Measurements from ENCODE around the gene WNT3A. TPM values are rescaled to one million over a fixed set of nuclear protein-coding genes. Genes with fewer than 3 reads are reported as not detected.

Gene WNT3A
- polyA plus RNA-seq, 1 donor, result not detected

DNA sequence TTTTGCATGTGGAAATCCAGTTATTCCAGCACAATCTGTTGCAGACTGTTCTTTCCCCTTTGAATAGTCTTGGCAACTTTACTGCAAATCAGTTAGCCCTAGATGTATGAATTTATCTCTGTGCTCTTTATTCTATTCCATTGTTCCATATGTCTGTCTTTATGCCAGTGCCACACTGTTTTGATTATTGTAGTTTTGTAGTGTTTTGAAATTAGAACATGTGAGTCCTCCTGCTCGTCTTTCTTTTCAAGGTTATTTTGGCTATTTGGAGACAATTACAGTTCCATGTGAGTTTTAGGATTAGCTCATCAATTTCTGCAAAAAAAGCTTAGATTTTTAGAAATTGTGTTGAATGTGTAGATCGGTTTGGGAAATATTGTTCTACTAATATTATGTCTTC lies 26.6 kb downstream of the WNT3A start:
- no peak for DNase-seq

DNA sequence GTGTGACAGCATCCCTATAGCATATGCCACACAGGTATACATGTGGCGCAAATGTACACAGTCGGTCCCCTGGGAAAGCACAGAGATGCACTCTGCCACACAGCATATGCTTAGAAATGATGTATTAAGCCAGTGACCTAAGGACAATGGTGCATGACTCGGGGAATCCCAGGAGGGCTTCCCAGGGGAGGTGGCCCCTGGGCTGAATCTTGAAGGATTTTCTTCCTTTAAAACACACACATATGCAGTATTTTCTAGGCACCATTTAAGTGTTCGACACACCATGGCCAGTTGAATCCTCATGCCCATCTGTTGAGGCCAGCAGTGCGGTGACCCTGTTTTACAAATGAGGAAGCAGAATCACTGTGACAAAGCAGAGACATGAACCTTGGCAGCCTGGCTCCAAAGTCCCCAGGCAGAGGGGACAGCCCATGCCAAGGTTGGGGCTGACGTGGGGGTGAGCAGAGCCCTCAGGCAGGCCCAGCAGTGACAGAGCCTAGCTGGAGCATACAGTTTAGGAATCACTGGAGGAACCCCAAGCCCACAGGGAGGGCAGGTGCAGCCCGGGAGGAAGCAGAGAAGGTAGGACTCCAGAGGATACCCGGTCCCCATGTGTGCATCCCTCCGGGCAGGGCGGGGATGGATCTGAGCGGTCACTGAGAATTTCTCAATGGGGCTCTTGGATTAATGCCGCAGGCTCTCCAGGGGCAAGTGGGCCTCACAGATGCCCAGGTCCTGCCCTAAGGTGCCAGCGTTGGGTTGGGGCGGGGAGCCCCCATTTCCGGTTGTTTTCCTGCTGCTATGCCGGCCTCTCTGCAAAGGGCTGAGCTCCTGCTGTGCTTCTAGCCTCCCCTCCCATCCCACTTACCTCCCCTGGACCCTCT lies 28.4 kb downstream of the WNT3A start:
- no peak for DNase-seq

DNA sequence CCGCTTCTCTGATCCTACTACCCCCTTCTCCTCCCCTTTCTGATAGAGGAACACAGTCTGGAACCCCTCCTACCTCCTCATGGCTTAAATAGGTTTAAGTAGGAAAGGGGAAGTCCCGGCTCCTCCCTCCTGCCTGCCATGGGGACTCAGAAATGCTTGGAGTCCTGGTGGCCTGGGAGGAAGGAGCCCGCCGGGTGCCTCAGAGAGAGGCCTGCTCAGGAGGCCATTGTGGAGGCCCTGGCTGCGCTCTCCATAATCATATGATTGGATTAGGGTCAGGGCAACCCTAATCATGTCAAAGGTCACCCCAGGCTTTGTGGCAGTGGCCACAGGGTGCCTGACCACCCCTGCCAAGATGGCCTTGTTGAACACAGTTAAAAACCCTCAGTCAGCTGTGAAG lies 29.0 kb downstream of the WNT3A start:
- no peak for DNase-seq

DNA sequence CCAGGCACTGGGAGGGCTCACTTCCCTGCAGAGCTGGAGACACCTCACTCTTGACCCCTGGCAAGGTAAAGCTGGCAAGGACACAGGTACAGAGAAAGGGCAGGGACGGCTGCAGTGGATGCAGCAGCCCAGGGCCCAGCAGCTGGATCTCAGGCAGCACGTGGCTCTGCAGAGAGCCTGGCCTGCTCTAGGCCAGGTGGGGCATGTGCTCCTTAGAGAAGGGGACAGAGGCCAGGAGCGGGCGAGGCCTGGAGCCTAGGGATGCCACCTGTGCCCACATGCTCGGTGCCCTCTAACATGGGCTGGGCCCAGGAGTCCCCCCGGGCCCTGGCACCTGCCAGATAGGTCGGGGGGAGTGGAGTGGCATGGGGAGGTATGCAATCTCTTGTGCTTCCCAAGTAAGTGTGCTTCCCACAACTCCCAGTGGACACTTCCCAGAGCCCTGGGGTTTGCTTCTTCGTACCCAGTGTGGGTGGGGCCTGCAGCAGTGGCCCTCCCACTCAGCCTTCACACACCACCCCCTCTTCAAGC lies 30.0 kb downstream of the WNT3A start:
- DNase-seq, result no peak

DNA sequence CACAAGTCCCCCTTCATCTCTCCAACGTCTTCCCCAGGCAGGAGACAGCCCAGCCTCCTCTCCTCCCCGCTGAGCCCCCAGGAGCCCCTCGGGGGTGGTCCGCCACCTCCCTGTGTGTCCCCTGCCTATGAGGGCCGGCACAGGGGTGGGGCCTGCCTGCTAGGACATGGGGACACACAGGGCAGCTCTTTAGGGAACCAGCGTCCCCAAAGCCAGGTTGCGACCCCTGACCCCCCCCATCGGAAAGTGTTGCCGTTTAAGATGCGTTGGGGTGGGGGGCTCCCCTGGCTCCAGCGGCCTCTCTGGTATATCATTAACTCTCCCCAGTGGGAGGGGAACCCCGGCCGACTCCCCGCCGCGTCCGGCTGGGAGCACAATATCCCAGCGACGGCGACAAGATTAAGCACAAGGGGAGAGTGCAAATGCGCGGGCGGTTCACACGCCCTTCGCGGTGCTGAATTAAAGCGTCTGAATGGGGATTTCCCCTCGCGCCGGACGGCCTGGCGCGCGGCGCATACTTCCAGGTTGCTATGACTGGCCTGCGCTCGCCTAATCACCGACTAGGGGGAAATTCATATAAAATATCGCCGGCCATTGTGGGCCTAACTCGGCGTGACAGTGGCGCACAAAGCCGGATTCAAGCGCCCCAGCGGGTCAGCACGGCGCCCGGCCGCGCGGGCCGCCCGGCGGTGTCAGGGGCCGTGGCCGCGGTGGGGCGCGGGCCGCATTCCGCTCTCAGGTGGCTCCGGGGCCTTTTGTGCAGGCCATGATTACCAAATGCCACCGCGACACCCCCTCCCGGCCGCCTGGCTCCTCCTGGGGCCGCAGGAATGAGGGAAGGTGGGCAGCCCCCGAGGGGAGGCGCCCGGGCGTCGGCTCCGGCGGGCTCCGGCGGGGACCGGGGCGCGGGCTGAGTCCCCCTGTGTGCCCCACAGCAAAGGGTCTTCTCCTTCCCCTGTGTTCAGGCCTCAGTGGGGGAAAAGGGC lies 30.9 kb downstream of the WNT3A start:
- DNase-seq, result peak; percentile 37

DNA sequence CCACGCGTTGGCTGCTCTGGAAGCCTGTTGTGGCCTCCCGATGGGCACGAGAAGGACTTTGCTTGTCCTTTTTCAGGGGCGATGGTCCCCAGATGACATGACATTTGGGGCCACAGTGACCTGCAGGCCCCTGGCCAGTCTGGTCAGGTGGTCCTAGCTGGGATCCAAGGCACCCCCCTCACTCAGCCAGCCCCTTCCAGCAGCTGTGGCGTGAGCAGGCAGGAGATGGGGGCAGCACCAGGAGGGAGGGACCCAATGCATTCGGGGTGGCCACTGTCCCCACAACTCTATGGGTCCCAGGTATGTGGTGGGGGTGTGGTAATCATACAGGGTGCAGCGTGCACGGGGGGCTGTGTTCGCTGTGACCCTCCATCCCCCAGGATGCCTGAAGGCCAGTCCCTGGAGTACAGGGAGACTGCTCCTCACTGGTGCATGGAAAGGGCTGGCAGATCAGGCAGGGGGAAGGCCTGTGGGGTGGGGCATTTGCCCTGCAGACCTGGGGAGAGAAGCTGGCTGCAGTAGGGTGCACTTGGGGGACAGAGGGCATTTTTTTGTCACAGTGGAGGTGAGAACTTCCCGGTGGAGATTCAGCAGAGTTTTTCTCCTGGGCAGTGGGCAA lies 31.7 kb downstream of the WNT3A start:
- no peak for DNase-seq

DNA sequence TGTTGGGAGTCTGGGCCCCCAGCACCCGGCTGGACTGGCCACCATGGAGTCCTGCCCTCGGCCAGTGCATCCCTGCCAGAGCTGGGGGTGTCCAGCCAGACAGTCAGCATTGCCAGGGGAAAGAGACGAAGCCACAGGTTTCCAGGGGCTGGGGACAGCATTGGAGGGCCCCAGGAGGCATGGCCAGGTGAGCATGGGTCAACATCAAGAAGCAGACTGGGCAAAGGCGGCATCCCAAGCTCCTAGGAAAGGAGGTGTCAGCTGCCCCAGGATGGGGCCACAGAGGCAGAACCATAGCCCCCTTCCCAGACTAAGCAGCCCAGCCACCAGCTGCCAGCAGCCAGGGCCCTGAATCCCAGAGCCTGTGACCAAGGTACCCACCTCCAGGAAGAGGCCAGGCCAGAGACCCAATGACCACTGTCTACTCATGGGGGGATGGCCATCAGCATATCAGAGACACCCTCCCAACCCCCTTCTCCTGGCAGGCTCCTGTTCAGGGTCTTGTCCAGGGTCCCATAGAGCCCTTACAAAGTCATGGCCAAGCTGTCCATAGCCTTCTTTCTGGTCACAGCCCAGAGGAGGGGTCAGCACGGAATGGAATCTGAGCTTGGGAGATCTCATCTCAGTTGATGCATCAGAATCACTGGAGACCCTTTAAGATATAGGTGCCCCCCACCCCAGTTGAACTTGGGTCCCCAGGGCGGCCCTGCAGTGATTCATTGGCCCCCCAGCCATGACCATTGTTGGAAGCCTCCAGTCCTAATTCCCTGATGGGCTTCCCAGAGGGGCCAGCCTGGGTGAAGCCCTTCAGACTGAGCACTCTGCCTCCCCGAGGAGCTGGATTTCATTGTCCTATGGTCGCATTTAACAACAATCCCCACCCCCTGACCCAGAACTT lies 32.5 kb downstream of the WNT3A start:
- no peak for DNase-seq

DNA sequence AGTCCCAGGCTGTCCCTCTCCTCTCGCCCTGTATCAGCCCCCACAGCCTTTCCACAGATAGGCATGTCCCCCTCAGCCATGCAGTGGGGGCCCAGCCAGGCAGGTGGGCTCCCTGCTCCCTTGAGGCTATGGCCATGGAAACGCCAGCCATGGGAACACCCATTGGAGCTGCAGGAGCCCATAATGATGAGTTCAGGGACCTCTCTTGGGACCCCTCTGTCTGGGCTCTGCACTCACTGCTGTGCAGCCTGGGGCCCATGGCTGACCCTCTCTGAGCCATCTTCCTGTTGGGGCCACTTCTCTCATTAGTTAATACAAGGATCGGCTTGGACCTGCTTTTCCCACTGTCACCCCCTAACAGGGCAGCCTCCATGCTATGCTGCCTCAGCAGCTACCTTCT lies 33.2 kb downstream of the WNT3A start:
- no peak for DNase-seq

DNA sequence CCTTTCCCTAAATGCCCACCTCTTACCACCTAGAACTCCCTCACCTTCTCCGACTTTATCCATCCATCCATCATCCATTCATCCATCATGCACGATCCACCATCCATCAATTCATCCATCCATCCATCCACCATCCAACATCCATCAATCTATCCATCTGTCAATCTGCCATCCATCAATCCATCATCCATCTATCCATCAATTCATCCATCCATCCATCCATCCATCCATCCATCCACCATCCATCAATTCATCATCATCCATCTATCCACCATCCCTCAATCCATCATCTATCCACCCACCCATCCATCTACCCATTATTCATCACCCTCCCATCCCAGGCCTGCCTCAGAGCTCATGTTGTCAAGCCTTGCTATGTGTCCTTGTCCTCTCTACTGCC lies 34.5 kb downstream of the WNT3A start:
- no peak for DNase-seq

DNA sequence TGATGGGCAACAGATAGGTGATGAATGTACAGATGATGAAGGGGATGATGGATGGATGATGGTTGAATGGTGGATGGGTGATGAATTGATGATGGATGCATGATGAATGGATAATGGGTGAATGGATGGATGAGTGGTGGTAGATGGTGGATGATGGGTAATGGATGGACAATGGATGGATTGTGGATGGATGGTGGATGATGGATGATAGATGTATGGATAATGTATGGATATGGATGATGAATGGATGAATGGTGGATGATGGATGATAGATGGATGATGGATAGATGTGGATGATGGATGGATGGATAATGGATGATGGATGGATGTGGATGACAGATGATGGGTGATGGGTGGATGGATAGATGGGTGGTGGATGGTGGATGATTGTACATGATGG lies 35.7 kb downstream of the WNT3A start:
- DNase-seq, result no peak

DNA sequence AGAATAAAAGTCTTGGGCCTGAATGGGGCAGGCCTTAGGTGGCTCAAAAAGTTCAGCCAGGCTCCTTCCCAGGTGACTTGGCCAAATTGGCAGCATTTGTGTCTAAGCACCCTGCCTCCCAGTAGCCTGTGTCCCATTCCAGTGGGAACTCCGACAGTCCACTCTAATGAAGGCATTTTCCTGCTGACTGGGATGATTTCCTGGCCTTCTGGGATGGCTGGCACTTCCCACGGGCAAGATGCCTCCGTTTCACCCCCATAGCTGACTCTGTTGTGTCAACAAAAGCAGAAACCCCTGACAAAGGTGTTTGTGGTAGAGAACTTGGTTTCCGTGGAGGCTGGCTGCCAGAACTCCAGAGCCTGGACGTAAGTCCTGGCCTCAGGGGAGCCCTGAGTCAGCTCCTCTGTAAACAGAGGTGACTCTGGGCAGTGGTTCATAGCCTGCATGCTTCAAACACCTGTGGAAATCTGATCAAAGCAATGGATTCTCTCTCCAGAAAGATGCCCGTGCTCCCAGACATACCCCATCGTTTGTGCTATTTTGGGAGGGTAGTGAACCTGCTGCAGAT lies 36.6 kb downstream of the WNT3A start:
- DNase-seq, result no peak

DNA sequence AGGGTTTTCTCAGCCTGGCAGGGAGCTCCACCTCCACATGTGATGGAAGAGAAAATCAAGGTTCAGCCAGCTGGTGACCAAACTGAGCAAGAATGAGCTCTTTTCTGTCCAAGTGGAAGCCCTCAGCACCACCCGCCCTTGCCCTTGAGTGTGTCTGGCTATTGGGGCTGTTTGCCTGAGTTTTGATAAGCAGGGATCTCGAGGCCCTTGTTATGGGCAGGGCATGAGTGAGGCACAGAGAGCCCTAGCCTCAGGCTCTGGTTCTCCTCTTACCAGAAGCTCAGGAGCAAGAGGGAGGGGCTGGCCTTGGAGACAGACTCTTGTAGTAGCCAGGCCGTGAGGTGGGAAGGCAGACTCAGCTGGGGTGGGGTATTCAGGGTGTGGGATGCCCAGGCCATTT lies 38.2 kb downstream of the WNT3A start:
- no peak for DNase-seq

DNA sequence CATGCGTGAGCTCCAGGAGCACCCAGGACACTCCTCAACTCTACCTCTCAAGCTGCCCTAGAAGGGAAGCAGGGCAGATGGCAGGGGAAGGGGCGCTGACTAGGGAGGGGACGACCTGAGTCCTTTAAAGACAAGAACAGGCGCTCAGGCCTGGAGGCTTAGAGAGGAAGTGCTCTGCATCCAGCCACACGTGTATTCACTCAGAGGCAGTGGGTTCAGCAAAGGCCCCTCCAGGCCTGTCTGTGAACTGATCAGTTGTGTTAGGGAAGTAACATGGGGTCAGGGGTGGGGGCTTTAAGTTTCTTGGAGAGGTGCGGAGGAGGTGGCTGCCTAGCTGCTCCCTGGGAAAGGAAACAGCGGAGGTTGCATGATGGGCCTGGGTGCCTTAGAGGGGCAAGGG lies 38.6 kb downstream of the WNT3A start:
- no peak for DNase-seq

DNA sequence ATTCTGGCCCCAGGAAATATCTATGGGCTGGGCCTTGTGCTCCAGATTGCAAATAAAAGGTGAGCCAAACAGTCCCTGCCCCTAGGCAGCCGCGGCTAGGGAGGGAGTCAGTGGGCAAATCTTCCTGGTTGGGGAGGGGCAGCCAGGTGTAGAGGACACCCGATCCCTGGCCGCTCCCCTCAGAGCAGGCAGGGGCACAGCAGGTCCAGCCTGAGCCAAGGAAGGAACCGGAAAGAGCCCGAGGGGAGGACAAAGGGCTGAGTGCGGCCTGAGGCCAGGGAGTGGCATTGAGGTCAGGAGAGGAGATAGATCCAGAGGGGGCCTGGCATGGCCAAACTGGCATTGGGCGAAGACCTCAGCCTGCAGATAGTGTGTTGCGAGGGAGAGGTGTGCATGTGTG lies 39.1 kb downstream of the WNT3A start:
- no peak for DNase-seq

DNA sequence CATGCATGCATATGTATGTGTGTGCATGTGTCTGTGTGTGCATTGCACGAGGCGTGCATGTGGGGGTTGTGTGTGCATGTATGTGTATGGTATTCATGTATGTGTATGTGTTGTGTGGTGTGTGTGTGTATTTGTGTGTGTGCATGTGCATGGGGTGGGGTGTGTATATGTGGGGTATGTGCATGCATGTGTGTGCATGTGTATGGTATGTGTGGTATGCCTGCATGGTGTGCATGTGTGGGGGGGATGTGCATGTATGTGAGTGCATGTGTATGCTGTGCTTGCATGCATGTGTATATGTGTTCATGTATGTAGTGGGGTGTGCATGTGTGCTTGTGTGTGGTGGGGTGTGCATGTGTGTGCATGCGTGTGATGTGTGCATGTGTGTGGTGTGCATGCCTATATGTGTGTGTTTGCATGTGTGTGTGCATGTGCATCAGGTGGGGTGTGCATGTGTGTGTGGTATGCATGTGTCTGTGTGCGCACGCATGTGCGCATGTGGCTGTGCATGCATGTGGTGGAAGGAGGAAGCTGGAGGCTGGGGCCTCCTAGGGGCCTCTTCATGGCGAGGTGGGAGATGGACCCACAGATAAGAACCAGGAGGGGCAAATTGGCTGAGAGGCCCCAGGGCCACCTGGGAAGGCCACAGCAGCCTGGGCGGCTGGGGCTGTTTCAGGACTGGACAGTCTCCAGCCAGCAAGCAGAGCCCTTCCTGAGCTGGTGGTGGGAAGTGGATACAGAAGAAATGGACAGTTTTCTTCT lies 39.8 kb downstream of the WNT3A start:
- no peak for DNase-seq

DNA sequence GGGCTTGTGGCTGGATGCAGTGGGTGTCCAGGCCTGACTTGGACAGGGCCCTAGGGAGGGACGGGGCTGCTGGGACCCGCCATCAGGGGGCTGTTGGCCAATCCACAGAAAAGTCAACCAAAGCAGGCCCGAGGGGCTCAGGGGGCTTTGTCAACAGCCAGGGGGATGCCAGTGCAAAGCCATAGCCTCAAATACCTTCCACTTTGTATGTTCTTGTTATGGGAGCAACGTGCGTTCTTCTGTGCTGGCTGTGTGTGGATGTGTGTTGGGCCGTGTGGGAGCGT lies 40.3 kb downstream of the WNT3A start:
- no peak for DNase-seq

DNA sequence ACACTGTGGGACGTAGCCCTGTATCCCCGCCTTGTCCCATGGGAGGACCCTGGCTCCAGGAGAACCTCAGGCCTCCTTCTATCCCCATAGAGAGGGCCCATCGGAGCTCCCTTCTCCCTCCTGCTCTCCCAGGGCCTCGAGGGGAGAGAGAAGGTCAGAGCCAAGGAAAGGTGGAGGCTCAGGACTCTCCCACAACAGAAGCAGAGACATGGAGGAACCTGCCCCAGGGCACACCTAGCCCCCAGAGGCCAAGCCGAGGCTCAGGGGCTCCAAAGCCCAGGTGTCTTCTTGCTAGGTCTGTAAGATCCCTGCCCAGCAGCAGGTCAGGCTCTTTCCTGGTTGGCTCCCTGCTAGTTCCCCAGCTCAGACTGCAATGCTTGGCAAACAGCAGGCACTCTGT lies 41.3 kb downstream of the WNT3A start:
- no peak for DNase-seq

DNA sequence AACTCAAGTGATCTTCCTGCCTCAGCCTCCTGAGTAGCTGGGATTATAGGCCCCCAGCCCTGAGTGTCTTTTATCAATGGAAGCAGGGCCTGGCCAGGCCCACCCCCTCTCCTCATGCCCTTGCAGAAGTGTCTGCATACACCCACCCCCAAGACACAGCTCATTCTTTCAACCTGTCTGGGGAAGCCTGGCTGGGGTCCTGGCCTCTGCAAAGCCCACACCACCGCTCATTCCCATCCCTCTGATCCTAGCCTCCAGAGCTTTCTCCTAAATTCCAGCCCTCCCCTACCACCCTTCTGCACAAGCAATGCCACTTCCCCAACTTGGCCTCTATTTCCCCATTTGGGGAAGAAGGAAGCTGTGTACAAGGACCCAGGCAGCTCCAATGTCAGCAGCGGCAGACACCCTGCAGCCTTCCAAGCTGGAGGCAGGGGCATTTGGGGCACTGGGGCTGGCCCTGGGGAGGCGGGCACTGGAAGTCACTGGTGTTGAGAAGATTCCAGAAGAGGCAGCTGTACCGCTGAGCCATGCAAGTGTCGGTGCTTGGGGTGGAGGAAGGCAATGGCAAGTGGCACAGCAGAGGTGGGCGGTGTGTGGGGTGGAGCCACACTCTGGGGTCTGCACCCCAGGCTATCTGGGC lies 42.0 kb downstream of the WNT3A start:
- DNase-seq, result no peak

DNA sequence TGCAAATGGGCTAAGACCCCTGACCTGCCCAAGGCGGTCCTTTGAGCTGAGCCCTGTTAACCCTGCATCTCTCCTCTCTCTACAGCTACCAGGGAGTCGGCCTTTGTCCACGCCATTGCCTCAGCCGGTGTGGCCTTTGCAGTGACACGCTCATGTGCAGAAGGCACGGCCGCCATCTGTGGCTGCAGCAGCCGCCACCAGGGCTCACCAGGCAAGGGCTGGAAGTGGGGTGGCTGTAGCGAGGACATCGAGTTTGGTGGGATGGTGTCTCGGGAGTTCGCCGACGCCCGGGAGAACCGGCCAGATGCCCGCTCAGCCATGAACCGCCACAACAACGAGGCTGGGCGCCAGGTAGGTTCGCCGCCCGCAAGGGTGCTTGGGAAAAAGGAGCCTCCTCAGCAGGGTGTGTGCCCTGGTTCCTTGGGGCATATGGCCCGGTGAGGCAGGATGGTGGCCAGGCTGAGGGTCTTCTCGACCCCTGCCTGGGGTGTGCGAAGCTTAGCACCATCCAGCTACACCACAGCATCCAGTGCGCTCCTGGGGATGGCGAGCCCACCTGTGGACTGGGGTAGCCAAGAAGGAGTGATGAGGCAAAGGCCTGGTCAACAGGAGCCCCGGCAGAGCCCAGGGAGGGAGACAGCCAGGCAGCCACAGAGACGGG lies 43.9 kb downstream of the WNT3A start:
- no peak for DNase-seq

Data from hindlimb muscle (tissue), 1 donor.